Hepatocyte (in vitro differentiated cells): ENCODE results near the gene RMP24.

Experiments
- EZH2 ChIP-seq: fragments of 200-600 bp; sonication (generic); IDR thresholded peaks from 2 replicates; pipeline ENCODE4 v1.6.1; 2016; ENCODE audit warnings: antibody characterized with exemption, mild to moderate bottlenecking, borderline replicate concordance
- EZH2phosphoT487 ChIP-seq: fragments of 200-600 bp; sonication (generic); IDR thresholded peaks from one replicate; pipeline ENCODE4 v1.6.1; 2018; ENCODE audit warnings: antibody characterized with exemption, mild to moderate bottlenecking, low read depth, moderate library complexity; ENCODE audit not compliant: unreplicated experiment, severe bottlenecking
- TF ChIP-seq, protein P1 (sequence below): fragments of 200-600 bp; sonication (generic); IDR thresholded peaks from 2 replicates; pipeline ENCODE4 v1.5.1; 2016; ENCODE audit warnings: antibody characterized with exemption, mild to moderate bottlenecking; ENCODE audit not compliant: poor library complexity

DNA sequence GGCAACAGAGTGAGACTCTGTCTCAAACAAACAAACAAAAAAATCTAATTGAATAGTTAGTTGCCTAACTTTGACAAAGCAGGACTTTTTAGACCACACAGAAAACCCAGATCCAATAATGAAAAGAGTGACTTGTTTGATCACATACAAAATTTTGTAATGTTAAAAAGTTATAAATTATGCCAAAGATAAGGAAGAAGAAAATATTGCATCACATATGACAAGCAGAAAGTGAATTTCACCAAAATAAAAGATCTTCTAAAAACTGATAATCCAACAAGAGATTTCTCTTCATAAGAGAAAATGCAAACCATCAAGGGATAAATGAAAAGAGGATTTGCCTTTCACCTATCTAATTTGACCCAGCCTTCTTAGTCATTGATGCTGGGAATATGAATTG, 2.8 kb upstream of the RMP24 start:
- TF ChIP-seq, protein P1, sequence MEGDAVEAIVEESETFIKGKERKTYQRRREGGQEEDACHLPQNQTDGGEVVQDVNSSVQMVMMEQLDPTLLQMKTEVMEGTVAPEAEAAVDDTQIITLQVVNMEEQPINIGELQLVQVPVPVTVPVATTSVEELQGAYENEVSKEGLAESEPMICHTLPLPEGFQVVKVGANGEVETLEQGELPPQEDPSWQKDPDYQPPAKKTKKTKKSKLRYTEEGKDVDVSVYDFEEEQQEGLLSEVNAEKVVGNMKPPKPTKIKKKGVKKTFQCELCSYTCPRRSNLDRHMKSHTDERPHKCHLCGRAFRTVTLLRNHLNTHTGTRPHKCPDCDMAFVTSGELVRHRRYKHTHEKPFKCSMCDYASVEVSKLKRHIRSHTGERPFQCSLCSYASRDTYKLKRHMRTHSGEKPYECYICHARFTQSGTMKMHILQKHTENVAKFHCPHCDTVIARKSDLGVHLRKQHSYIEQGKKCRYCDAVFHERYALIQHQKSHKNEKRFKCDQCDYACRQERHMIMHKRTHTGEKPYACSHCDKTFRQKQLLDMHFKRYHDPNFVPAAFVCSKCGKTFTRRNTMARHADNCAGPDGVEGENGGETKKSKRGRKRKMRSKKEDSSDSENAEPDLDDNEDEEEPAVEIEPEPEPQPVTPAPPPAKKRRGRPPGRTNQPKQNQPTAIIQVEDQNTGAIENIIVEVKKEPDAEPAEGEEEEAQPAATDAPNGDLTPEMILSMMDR, result no peak
- TF ChIP-seq EZH2phosphoT487, result no peak
- no peak for TF ChIP-seq EZH2
